ENCODE results near the gene MYH11.
"Not testable (repeated sequence)": the region's sequence is repeated elsewhere in the genome, so short reads cannot be mapped to it uniquely, and the experiment has no call there.

Gene MYH11

DNA sequence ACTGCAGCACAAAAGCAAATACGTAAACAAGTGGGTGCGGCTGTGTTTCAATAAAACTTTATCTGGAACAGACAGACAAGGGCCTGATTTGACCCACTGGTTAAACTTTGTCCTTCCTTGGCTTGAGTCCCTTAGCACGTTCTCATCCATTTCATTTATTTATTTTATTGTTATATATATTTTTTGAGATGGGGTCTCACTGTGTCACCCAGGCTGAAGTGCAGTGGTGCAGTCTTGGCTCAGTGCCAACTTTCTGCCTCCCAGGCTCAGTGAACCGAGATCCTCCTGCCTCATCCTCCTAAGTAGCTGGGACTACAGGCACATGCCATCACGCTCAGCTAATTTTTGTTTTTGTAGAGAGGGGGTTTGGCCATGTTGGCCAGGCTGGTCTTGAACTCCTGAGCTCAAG lies 64.3 kb downstream of the MYH11 start:
- H3K9me3 ChIP-seq (ENCODE audit: control insufficient read depth, low read length) = no peaks in the 10 kb centered on the region
- no peak overlapping the region for H3K9ac ChIP-seq
- no peaks in the 10 kb centered on the region for H3K36me3 ChIP-seq (ENCODE audit: control insufficient read depth, insufficient read depth, low read length)
- H3K4me1 ChIP-seq = no peaks in the 10 kb centered on the region
- no peak overlapping the region for H3K4me2 ChIP-seq (ENCODE audit: low read length)
- no peak overlapping the region for H3K27ac ChIP-seq
- no peak overlapping the region for H2AFZ ChIP-seq
- no peaks in the 10 kb centered on the region for H3K79me2 ChIP-seq
- H3K27me3 ChIP-seq (ENCODE audit: control insufficient read depth, insufficient read depth, low read length) = no peaks in the 10 kb centered on the region
- TF ChIP-seq, protein P1, sequence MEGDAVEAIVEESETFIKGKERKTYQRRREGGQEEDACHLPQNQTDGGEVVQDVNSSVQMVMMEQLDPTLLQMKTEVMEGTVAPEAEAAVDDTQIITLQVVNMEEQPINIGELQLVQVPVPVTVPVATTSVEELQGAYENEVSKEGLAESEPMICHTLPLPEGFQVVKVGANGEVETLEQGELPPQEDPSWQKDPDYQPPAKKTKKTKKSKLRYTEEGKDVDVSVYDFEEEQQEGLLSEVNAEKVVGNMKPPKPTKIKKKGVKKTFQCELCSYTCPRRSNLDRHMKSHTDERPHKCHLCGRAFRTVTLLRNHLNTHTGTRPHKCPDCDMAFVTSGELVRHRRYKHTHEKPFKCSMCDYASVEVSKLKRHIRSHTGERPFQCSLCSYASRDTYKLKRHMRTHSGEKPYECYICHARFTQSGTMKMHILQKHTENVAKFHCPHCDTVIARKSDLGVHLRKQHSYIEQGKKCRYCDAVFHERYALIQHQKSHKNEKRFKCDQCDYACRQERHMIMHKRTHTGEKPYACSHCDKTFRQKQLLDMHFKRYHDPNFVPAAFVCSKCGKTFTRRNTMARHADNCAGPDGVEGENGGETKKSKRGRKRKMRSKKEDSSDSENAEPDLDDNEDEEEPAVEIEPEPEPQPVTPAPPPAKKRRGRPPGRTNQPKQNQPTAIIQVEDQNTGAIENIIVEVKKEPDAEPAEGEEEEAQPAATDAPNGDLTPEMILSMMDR (IDR thresholded peaks at IDR 0.05) = no peak
- H3K4me3 ChIP-seq (ENCODE audit: low read depth, low read length) = no peak overlapping the region

DNA sequence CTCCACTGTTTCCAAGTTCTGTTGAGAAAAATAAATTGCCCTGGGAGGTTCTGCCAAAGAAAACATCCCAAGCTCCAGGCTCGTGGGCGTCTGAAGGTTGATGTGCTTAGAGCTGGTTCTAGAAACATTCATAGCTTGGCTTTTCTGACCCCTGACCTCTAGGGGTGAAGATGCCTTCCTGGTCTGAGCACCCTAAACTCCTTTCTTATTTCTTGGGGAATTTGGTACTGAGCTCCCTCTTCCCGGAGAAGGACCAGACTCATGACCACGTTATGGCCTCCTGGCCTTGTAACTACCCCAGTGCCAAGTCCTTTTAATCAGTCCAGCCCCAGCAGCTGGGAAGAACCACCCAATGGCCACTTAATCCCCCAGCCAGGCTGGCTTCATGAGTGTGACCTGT lies 66.4 kb downstream of the MYH11 start:
- Histone ChIP-seq H3K9me3 (ENCODE audit: control insufficient read depth, low read length) (no peaks in the 10 kb centered on the region), H3K4me1 (no peaks in the 10 kb centered on the region), H3K9ac (no peak overlapping the region), H3K79me2 (no peaks in the 10 kb centered on the region), H3K27ac (no peak overlapping the region), H3K36me3 (ENCODE audit: control insufficient read depth, insufficient read depth, low read length) (no peaks in the 10 kb centered on the region), H3K27me3 (ENCODE audit: control insufficient read depth, insufficient read depth, low read length) (no peaks in the 10 kb centered on the region), H3K4me3 (ENCODE audit: low read depth, low read length) (no peak overlapping the region), H3K4me2 (ENCODE audit: low read length) (no peak overlapping the region), H2AFZ (no peak overlapping the region)
- TF ChIP-seq, protein P1 (IDR thresholded peaks at IDR 0.05) = no peak

DNA sequence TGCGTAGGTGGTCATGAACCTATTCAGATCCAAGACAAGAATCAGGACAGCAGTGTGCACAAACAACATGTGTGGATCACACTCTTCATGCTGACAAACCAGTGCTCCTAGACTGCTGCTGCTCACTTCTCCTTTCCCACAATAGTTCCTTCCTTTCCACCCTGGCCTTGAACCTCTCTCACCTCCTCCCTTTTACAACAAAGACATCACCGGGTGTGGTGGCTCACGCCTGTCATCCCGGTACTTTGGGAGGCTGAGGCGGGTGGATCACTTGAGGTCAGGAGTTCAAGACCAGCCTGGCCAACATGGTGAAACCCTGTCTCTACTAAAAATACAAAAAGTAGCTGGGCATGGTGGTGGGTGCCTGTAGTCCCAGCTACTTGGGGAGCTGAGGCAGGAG lies 67.0 kb downstream of the MYH11 start:
- not testable (repeated sequence) for H3K9me3 ChIP-seq (ENCODE audit: control insufficient read depth, low read length); H3K36me3 ChIP-seq (ENCODE audit: control insufficient read depth, insufficient read depth, low read length); H3K4me3 ChIP-seq (ENCODE audit: low read depth, low read length); H3K27ac ChIP-seq; H3K4me2 ChIP-seq (ENCODE audit: low read length); H3K4me1 ChIP-seq; H3K79me2 ChIP-seq; H3K27me3 ChIP-seq (ENCODE audit: control insufficient read depth, insufficient read depth, low read length); H3K9ac ChIP-seq; H2AFZ ChIP-seq

DNA sequence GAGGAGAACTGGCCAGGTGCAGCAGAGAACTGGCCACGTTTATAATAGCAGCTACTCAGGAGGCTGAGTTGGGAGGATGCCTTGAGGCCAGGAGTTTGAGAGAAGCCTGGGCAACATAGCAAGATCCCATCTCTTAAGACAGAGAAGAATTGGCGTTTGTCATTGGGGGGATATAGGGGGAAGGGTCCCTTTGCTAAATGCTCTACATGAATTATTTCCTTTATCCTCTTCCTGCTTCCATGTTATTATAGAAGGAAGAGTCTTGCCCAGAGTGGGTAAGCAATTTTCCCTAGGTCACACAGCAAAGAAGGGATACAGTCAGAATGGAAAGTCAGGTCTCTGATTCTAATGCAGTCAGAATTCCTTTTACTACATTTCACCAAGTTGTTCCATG lies 68.0 kb downstream of the MYH11 start:
- Histone ChIP-seq H2AFZ (no peak overlapping the region), H3K4me1 (no peaks in the 10 kb centered on the region), H3K4me3 (ENCODE audit: low read depth, low read length) (no peak overlapping the region)

DNA sequence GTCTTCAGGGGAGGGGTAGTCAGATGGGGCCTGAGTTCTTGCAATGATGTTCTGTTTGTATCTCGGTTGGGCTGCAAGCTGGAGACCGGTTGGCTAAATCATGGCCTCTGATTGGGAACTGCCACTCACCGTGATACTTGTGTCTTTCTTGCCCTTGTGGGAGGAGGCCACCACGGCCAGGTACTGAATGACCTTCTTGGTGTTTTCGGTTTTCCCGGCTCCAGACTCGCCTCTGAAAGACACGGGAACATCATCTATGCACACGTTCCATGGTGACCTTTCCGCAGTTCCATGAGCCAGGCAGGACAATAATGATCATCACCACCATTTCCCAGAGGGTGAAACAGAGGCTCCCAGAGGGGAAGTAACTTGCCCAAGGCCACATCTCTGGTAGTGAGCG lies 70.3 kb downstream of the MYH11 start:
- Histone ChIP-seq H3K27ac (no peak overlapping the region), H3K4me3 (ENCODE audit: low read depth, low read length) (no peak overlapping the region), H3K9me3 (ENCODE audit: control insufficient read depth, low read length) (no peaks in the 10 kb centered on the region), H3K79me2 (no peaks in the 10 kb centered on the region), H3K27me3 (ENCODE audit: control insufficient read depth, insufficient read depth, low read length) (no peaks in the 10 kb centered on the region), H3K9ac (no peak overlapping the region), H3K4me2 (ENCODE audit: low read length) (no peak overlapping the region), H3K36me3 (ENCODE audit: control insufficient read depth, insufficient read depth, low read length) (no peaks in the 10 kb centered on the region), H2AFZ (no peak overlapping the region), H3K4me1 (no peaks in the 10 kb centered on the region)
- TF ChIP-seq, protein P1 (IDR thresholded peaks at IDR 0.05) = no peak

More for the DNA sequence above, 68.0 kb downstream of the MYH11 start:
- no peaks in the 10 kb centered on the region for H3K27me3 ChIP-seq (ENCODE audit: control insufficient read depth, insufficient read depth, low read length)
- TF ChIP-seq, protein P1 (IDR thresholded peaks at IDR 0.05) = no peak
- no peaks in the 10 kb centered on the region for H3K79me2 ChIP-seq
- H3K4me2 ChIP-seq (ENCODE audit: low read length) = no peak overlapping the region
- H3K9me3 ChIP-seq (ENCODE audit: control insufficient read depth, low read length) = no peaks in the 10 kb centered on the region
- H3K9ac ChIP-seq = no peak overlapping the region
- H3K36me3 ChIP-seq (ENCODE audit: control insufficient read depth, insufficient read depth, low read length) = no peaks in the 10 kb centered on the region
- H3K27ac ChIP-seq = no peak overlapping the region
